ENCODE data around the gene RSRC1. TPM values are rescaled to one million over a fixed set of nuclear protein-coding genes. Genes with fewer than 3 reads are reported as not detected.
"Not testable (repeated sequence)": the region's sequence is repeated elsewhere in the genome, so short reads cannot be mapped to it uniquely, and the experiment has no call there.

RSRC1 gene
- total and polyA plus RNA-seq, 2 donors (not counting 1 experiment from before 2014, with no cell fraction given) = 4.5 to 54.6 TPM

GRCh38 chr3:158120330-158120729 lies 10.4 kb downstream of the RSRC1 start:
- CTCF ChIA-PET = interaction anchor here (0.6 kb wide), 1 partner anchor 15 kb away, joined by 3 read pairs; no protein-coding TSS in a partner anchor
- H3K9me3 Mint-ChIP-seq (ENCODE audit: insufficient read depth) = peaks cover 2% of the 10 kb centered on the region
- ATAC-seq (ENCODE audit: low read depth) (no peak), DNase-seq (no peak)
- no peaks in the 10 kb centered on the region for H3K27me3 Mint-ChIP-seq
- Histone ChIP-seq H3K27ac (ENCODE audit: low read length in 2 of 2) (no peak overlapping the region), H3K36me3 (replicated peaks in 1 of 2; ENCODE audit: control extremely low read depth in 1 of 2, control insufficient read depth in 1 of 2, extremely low read depth in 1 of 2, insufficient read depth in 2 of 2, low read length in 1 of 2) (peaks cover 6 to 16% of the 10 kb centered on the region in 2 experiments), H3K9me3 (ENCODE audit: control extremely low read depth in 1 of 3, control insufficient read depth in 2 of 3, insufficient read depth in 1 of 3, low read length in 2 of 3) (peaks cover 0 to 3% (median 0%) of the 10 kb centered on the region in 3 donors), H3K27me3 (replicated peaks in 1 of 4; ENCODE audit: control extremely low read depth in 1 of 4, control insufficient read depth in 3 of 4, insufficient read depth in 4 of 4, low read length in 3 of 4) (no peaks in the 10 kb centered on the region), H2AFZ (ENCODE audit: insufficient read depth, low read depth, low read length, poor library complexity, severe bottlenecking) (no peak overlapping the region), H4K20me1 (ENCODE audit: control insufficient read depth, insufficient read depth, low read length, poor library complexity, severe bottlenecking) (peaks cover 21% of the 10 kb centered on the region), H3K9ac (ENCODE audit: low read length) (no peak overlapping the region), H3K4me2 (replicated peaks; ENCODE audit: low read depth, low read length, poor library complexity, severe bottlenecking) (no peak overlapping the region), H3K4me1 (ENCODE audit: control insufficient read depth in 2 of 2, insufficient read depth in 2 of 2, low read length in 2 of 2) (no peaks in the 10 kb centered on the region), H3K79me2 (ENCODE audit: control insufficient read depth, insufficient read depth, low read length) (peaks cover 40% of the 10 kb centered on the region), H3K4me3 (ENCODE audit: control extremely low read depth in 1 of 5, extremely low read depth in 1 of 5, insufficient read depth in 1 of 5, low read depth in 2 of 5, low read length in 4 of 5) (no peak overlapping the region)
- TF ChIP-seq EZH2 (IDR thresholded peaks at IDR 0.05; ENCODE audit: borderline replicate concordance, insufficient read depth, low read depth, low read length, poor library complexity, severe bottlenecking) = no peak
- no peak for TF ChIP-seq CTCF (IDR thresholded peaks at IDR 0.05)
- intact Hi-C loops (cut with micrococcal nuclease) = no loop called here
- POLR2A ChIA-PET = no interaction called here
- no peak overlapping the region for H3K27ac Mint-ChIP-seq
- H3K4me3 Mint-ChIP-seq = no peak overlapping the region
- H3K4me1 Mint-ChIP-seq = peaks cover 6% of the 10 kb centered on the region

GRCh38 chr3:158121295-158121694 lies 11.4 kb downstream of the RSRC1 start:
- Histone ChIP-seq H3K4me2 (replicated peaks; ENCODE audit: low read depth, low read length, poor library complexity, severe bottlenecking) (no peak overlapping the region), H3K36me3 (replicated peaks in 1 of 2; ENCODE audit: control extremely low read depth in 1 of 2, control insufficient read depth in 1 of 2, extremely low read depth in 1 of 2, insufficient read depth in 2 of 2, low read length in 1 of 2) (peaks cover 8 to 24% of the 10 kb centered on the region in 2 experiments), H3K4me3 (ENCODE audit: control extremely low read depth in 1 of 5, extremely low read depth in 1 of 5, insufficient read depth in 1 of 5, low read depth in 2 of 5, low read length in 4 of 5) (no peak overlapping the region), H3K9ac (ENCODE audit: low read length) (no peak overlapping the region), H3K27ac (ENCODE audit: low read length in 2 of 2) (no peak overlapping the region), H3K27me3 (replicated peaks in 1 of 4; ENCODE audit: control extremely low read depth in 1 of 4, control insufficient read depth in 3 of 4, insufficient read depth in 4 of 4, low read length in 3 of 4) (no peaks in the 10 kb centered on the region), H2AFZ (ENCODE audit: insufficient read depth, low read depth, low read length, poor library complexity, severe bottlenecking) (no peak overlapping the region), H3K79me2 (ENCODE audit: control insufficient read depth, insufficient read depth, low read length) (peaks cover 31% of the 10 kb centered on the region), H3K4me1 (ENCODE audit: control insufficient read depth in 2 of 2, insufficient read depth in 2 of 2, low read length in 2 of 2) (no peaks in the 10 kb centered on the region), H4K20me1 (ENCODE audit: control insufficient read depth, insufficient read depth, low read length, poor library complexity, severe bottlenecking) (peaks cover 20% of the 10 kb centered on the region), H3K9me3 (ENCODE audit: control extremely low read depth in 1 of 3, control insufficient read depth in 2 of 3, insufficient read depth in 1 of 3, low read length in 2 of 3) (peaks cover 0 to 3% (median under 1%) of the 10 kb centered on the region in 3 donors)
- Mint-ChIP-seq H3K4me3 (no peak overlapping the region), H3K9me3 (ENCODE audit: insufficient read depth) (peaks cover 5% of the 10 kb centered on the region), H3K27me3 (no peaks in the 10 kb centered on the region), H3K4me1 (peaks cover 6% of the 10 kb centered on the region), H3K27ac (no peak overlapping the region)
- ChIA-PET CTCF (interaction anchor here (0.5 kb wide), 1 partner anchor 1639 kb away, joined by 3 read pairs; no protein-coding TSS in a partner anchor), POLR2A (no interaction called here)
- no peak for ATAC-seq (ENCODE audit: low read depth)
- TF ChIP-seq CTCF (IDR thresholded peaks at IDR 0.05) = no peak
- no peak for TF ChIP-seq EZH2 (IDR thresholded peaks at IDR 0.05; ENCODE audit: borderline replicate concordance, insufficient read depth, low read depth, low read length, poor library complexity, severe bottlenecking)
- intact Hi-C loops (cut with micrococcal nuclease) = no loop called here
- no peak for DNase-seq

- CTCF ChIA-PET; H3K27me3 Mint-ChIP-seq; ATAC-seq (ENCODE audit: low read depth); H3K4me2 ChIP-seq (replicated peaks; ENCODE audit: low read depth, low read length, poor library complexity, severe bottlenecking); intact Hi-C loops (cut with micrococcal nuclease); H4K20me1 ChIP-seq (ENCODE audit: control insufficient read depth, insufficient read depth, low read length, poor library complexity, severe bottlenecking); POLR2A ChIA-PET; H3K9ac ChIP-seq (ENCODE audit: low read length); H3K4me1 Mint-ChIP-seq; H3K27ac Mint-ChIP-seq; H3K4me1 ChIP-seq (ENCODE audit: control insufficient read depth in 2 of 2, insufficient read depth in 2 of 2, low read length in 2 of 2); H3K4me3 ChIP-seq (ENCODE audit: control extremely low read depth in 1 of 5, extremely low read depth in 1 of 5, insufficient read depth in 1 of 5, low read depth in 2 of 5, low read length in 4 of 5); H3K27ac ChIP-seq (ENCODE audit: low read length in 2 of 2); DNase-seq; H3K4me3 Mint-ChIP-seq; H3K9me3 ChIP-seq (ENCODE audit: control extremely low read depth in 1 of 3, control insufficient read depth in 2 of 3, insufficient read depth in 1 of 3, low read length in 2 of 3); H3K27me3 ChIP-seq (replicated peaks in 1 of 4; ENCODE audit: control extremely low read depth in 1 of 4, control insufficient read depth in 3 of 4, insufficient read depth in 4 of 4, low read length in 3 of 4); H2AFZ ChIP-seq (ENCODE audit: insufficient read depth, low read depth, low read length, poor library complexity, severe bottlenecking): not testable (repeated sequence)
- Histone ChIP-seq H3K36me3 (replicated peaks in 1 of 2; ENCODE audit: control extremely low read depth in 1 of 2, control insufficient read depth in 1 of 2, extremely low read depth in 1 of 2, insufficient read depth in 2 of 2, low read length in 1 of 2) (peaks cover 12 to 25% of the 10 kb centered on the region in 2 experiments), H3K79me2 (ENCODE audit: control insufficient read depth, insufficient read depth, low read length) (peaks cover 17% of the 10 kb centered on the region)
- WGBS (ENCODE audit: insufficient coverage) = 86% methylated on average over 4 of the region's 5 CpGs
- peaks cover 15% of the 10 kb centered on the region for H3K9me3 Mint-ChIP-seq (ENCODE audit: insufficient read depth)
These were observed 12.8 kb downstream of the RSRC1 start for GRCh38 chr3:158122721-158123120.
